ENCODE measurements around the gene MPG.

Gene MPG

GRCh38 chr16:67183-67791 lies 10.7 kb upstream of the MPG start:
- ChIA-PET CTCF (interaction anchor here (9.2 kb wide), 1 partner anchor 27 kb away, joined by 130 read pairs; no protein-coding TSS in a partner anchor), POLR2A (interaction anchor here (3.3 to 8.3 kb wide), 2 partner anchors 10 to 14 kb away, joined by 13 to 31 read pairs; partner anchors contain the start of genes MPG, POLR3K and SNRNP25)
- no peak for DNase-seq (ENCODE audit: extremely low spot score)
- TF ChIP-seq LEF1 (IDR thresholded peaks at IDR 0.05; ENCODE audit: borderline replicate concordance) (no peak), ELF4 (IDR thresholded peaks at IDR 0.05) (no peak), CTBP1 (IDR thresholded peaks at IDR 0.05; ENCODE audit: borderline replicate concordance) (no peak), L3MBTL2 (conservative IDR thresholded peaks at IDR 0.05) (no peak), BHLHE40 (IDR thresholded peaks at IDR 0.05; ENCODE audit: borderline replicate concordance) (no peak)

GRCh38 chr16:67884-68789 lies 9.9 kb upstream of the MPG start:
- ChIA-PET CTCF (interaction anchor here (9.2 kb wide), 1 partner anchor 27 kb away, joined by 130 read pairs; no protein-coding TSS in a partner anchor), POLR2A (interaction anchor here (3.3 to 8.3 kb wide), 2 partner anchors 9 to 15 kb away, joined by 13 to 31 read pairs; partner anchors contain the start of genes MPG, POLR3K and SNRNP25)
- no peak for DNase-seq (ENCODE audit: extremely low spot score)
- TF ChIP-seq FOXM1 (IDR thresholded peaks at IDR 0.05; ENCODE audit: borderline replicate concordance) (no peak), ZNF384 (IDR thresholded peaks at IDR 0.05) (no peak), NFRKB (IDR thresholded peaks at IDR 0.05) (no peak), LEF1 (IDR thresholded peaks at IDR 0.05; ENCODE audit: borderline replicate concordance) (no peak), BHLHE40 (IDR thresholded peaks at IDR 0.05; ENCODE audit: borderline replicate concordance) (no peak), L3MBTL2 (conservative IDR thresholded peaks at IDR 0.05) (no peak), FOXK2 (IDR thresholded peaks at IDR 0.05) (no peak), FOXA1 (IDR thresholded peaks at IDR 0.05) (no peak), SP1 (IDR thresholded peaks at IDR 0.05) (no peak), SUZ12 (IDR thresholded peaks at IDR 0.05) (no peak), ARNT (IDR thresholded peaks at IDR 0.05) (no peak), ELF4 (IDR thresholded peaks at IDR 0.05) (no peak), PKNOX1 (IDR thresholded peaks at IDR 0.05) (no peak), HDGF (IDR thresholded peaks at IDR 0.05; ENCODE audit: borderline replicate concordance) (no peak), TARDBP (IDR thresholded peaks at IDR 0.05) (no peak), CTBP1 (IDR thresholded peaks at IDR 0.05; ENCODE audit: borderline replicate concordance) (no peak)

- ChIA-PET POLR2A (interaction anchor here (8.3 kb wide), 1 partner anchor 16 kb away, joined by 31 read pairs; the partner anchor contains the start of genes POLR3K and SNRNP25), CTCF (interaction anchor here (1.2 to 9.2 kb wide), 2 partner anchors 16 to 26 kb away, joined by 3 to 130 read pairs; partner anchors contain the start of gene POLR3K)
- TF ChIP-seq ELF4 (IDR thresholded peaks at IDR 0.05) = no peak
- no peak for DNase-seq (ENCODE audit: extremely low spot score)
Observed at GRCh38 chr16:69181-69580, 8.8 kb upstream of the MPG start.

GRCh38 chr16:71210-71539 lies 6.8 kb upstream of the MPG start:
- TF ChIP-seq LEF1 (IDR thresholded peaks at IDR 0.05; ENCODE audit: borderline replicate concordance) (no peak), FOXK2 (IDR thresholded peaks at IDR 0.05) (no peak), BHLHE40 (IDR thresholded peaks at IDR 0.05; ENCODE audit: borderline replicate concordance) (no peak), TARDBP (IDR thresholded peaks at IDR 0.05) (no peak), PKNOX1 (IDR thresholded peaks at IDR 0.05) (no peak), NFRKB (IDR thresholded peaks at IDR 0.05) (no peak), ELF4 (IDR thresholded peaks at IDR 0.05) (no peak), FOXA1 (IDR thresholded peaks at IDR 0.05) (no peak), ARNT (IDR thresholded peaks at IDR 0.05) (no peak), ZNF384 (IDR thresholded peaks at IDR 0.05) (no peak), CTBP1 (IDR thresholded peaks at IDR 0.05; ENCODE audit: borderline replicate concordance) (no peak), FOXM1 (IDR thresholded peaks at IDR 0.05; ENCODE audit: borderline replicate concordance) (no peak), SUZ12 (IDR thresholded peaks at IDR 0.05) (no peak)
- ChIA-PET POLR2A (interaction anchor here (0.9 to 3.8 kb wide), 4 partner anchors 18 to 27 kb away, joined by 3 to 12 read pairs (median 4); partner anchors contain the start of genes POLR3K and SNRNP25), CTCF (interaction anchor here (0.6 to 9.2 kb wide), 4 partner anchors 9 to 294 kb away, joined by 3 to 130 read pairs (median 4); partner anchors contain the start of gene HBQ1)
- no peak for DNase-seq (ENCODE audit: extremely low spot score)

GRCh38 chr16:71540-72401 lies 6.3 kb upstream of the MPG start:
- ChIA-PET POLR2A (interaction anchor here (0.9 to 3.8 kb wide), 7 partner anchors 9 to 26 kb away, joined by 3 to 12 read pairs (median 3); partner anchors contain the start of genes POLR3K and SNRNP25), CTCF (interaction anchor here (0.6 to 9.2 kb wide), 6 partner anchors 9 to 293 kb away, joined by 3 to 130 read pairs (median 3); partner anchors contain the start of gene HBQ1)
- peak; percentile 56 for DNase-seq (ENCODE audit: extremely low spot score)
- TF ChIP-seq L3MBTL2 (conservative IDR thresholded peaks at IDR 0.05) (no peak), ZNF384 (IDR thresholded peaks at IDR 0.05) (no peak), FOXA1 (IDR thresholded peaks at IDR 0.05) (no peak), NFRKB (IDR thresholded peaks at IDR 0.05) (no peak), PKNOX1 (IDR thresholded peaks at IDR 0.05) (no peak), ARNT (IDR thresholded peaks at IDR 0.05) (no peak), ELF4 (IDR thresholded peaks at IDR 0.05) (no peak), HDGF (IDR thresholded peaks at IDR 0.05; ENCODE audit: borderline replicate concordance) (no peak), SUZ12 (IDR thresholded peaks at IDR 0.05) (no peak)
